ENCODE data around the gene FAR1. TPM values are rescaled to one million over a fixed set of nuclear protein-coding genes. Genes with fewer than 3 reads are reported as not detected.
"Not testable (repeated sequence)": the region's sequence is repeated elsewhere in the genome, so short reads cannot be mapped to it uniquely, and the experiment has no call there.

The FAR1 gene
- total RNA-seq, 1 donor from 2014 or later: 139 TPM

GRCh38 chr11:13728076-13728475 lies 59.6 kb downstream of the FAR1 start:
- Histone ChIP-seq H3K4me3 (no peak overlapping the region), H3K27ac (no peak overlapping the region), H3K27me3 (no peaks in the 10 kb centered on the region), H3F3A (ENCODE audit: low read depth) (no peaks in the 10 kb centered on the region), H3K9me3 (ENCODE audit: low read depth) (no peaks in the 10 kb centered on the region), H3K4me2 (no peak overlapping the region), H2AFZ (replicated peaks) (no peak overlapping the region), H3K4me1 (peaks cover 5% of the 10 kb centered on the region), H3K9ac (no peak overlapping the region), H4K20me1 (ENCODE audit: low read depth) (no peaks in the 10 kb centered on the region), H3K79me2 (ENCODE audit: low read depth) (no peaks in the 10 kb centered on the region), H3K36me3 (peaks cover 22% of the 10 kb centered on the region)
- Mint-ChIP-seq H3K4me1 (no peaks in the 10 kb centered on the region), H3K27me3 (ENCODE audit: insufficient read depth, low read depth) (no peaks in the 10 kb centered on the region), H3K4me3 (no peak overlapping the region), H3K36me3 (peaks cover 16% of the 10 kb centered on the region), H3K27ac (no peak overlapping the region), H3K9me3 (no peaks in the 10 kb centered on the region)
- TF ChIP-seq EZH2phosphoT487 (IDR thresholded peaks at IDR 0.05) (no peak), CTCF (IDR thresholded peaks at IDR 0.05) (no peak)
- DNase-seq (ENCODE audit: low spot score): no peak

GRCh38 chr11:13734530-13734929 lies 66.1 kb downstream of the FAR1 start:
- H3K27me3 Mint-ChIP-seq (ENCODE audit: insufficient read depth, low read depth): no peaks in the 10 kb centered on the region
- peaks cover 5% of the 10 kb centered on the region for H3K4me1 ChIP-seq
- no peak for DNase-seq (ENCODE audit: low spot score)
- H3K9me3 Mint-ChIP-seq: no peaks in the 10 kb centered on the region
- no peaks in the 10 kb centered on the region for H3K79me2 ChIP-seq (ENCODE audit: low read depth)
- H2AFZ ChIP-seq (replicated peaks): no peak overlapping the region
- no peak overlapping the region for H3K27ac ChIP-seq
- no peaks in the 10 kb centered on the region for H3K27me3 ChIP-seq
- H3K4me3 Mint-ChIP-seq: no peak overlapping the region
- no peak overlapping the region for H3K27ac Mint-ChIP-seq
- no peak overlapping the region for H3K9ac ChIP-seq
- no peaks in the 10 kb centered on the region for H3K9me3 ChIP-seq (ENCODE audit: low read depth)
- H3K36me3 Mint-ChIP-seq: peaks cover 3% of the 10 kb centered on the region
- H3K4me3 ChIP-seq: no peak overlapping the region
- H3K4me1 Mint-ChIP-seq: no peaks in the 10 kb centered on the region
- no peaks in the 10 kb centered on the region for H3F3A ChIP-seq (ENCODE audit: low read depth)
- TF ChIP-seq EZH2 (IDR thresholded peaks at IDR 0.05) (no peak), CTCF (IDR thresholded peaks at IDR 0.05) (no peak), EZH2phosphoT487 (IDR thresholded peaks at IDR 0.05) (no peak)
- no peak overlapping the region for H3K4me2 ChIP-seq
- no peaks in the 10 kb centered on the region for H4K20me1 ChIP-seq (ENCODE audit: low read depth)
- H3K36me3 ChIP-seq: peaks cover 3% of the 10 kb centered on the region

GRCh38 chr11:13745165-13745564 lies 76.7 kb downstream of the FAR1 start:
- no peaks in the 10 kb centered on the region for H3K4me1 ChIP-seq
- H3K27me3 ChIP-seq: no peaks in the 10 kb centered on the region
- Mint-ChIP-seq H3K4me1 (no peaks in the 10 kb centered on the region), H3K9me3 (no peaks in the 10 kb centered on the region), H3K27me3 (ENCODE audit: insufficient read depth, low read depth) (peaks cover 2% of the 10 kb centered on the region), H3K36me3 (no peaks in the 10 kb centered on the region), H3K4me3 (no peak overlapping the region), H3K27ac (no peak overlapping the region)
- no peaks in the 10 kb centered on the region for H3K9me3 ChIP-seq (ENCODE audit: low read depth)
- H3F3A ChIP-seq (ENCODE audit: low read depth): no peaks in the 10 kb centered on the region
- H2AFZ ChIP-seq (replicated peaks): peak overlapping the region; percentile 42
- H3K36me3 ChIP-seq: no peaks in the 10 kb centered on the region
- H3K27ac ChIP-seq: no peak overlapping the region
- no peak for TF ChIP-seq EZH2phosphoT487 (IDR thresholded peaks at IDR 0.05)
- TF ChIP-seq EZH2 (IDR thresholded peaks at IDR 0.05): no peak
- no peak for TF ChIP-seq CTCF (IDR thresholded peaks at IDR 0.05)
- H3K9ac ChIP-seq: no peak overlapping the region
- H4K20me1 ChIP-seq (ENCODE audit: low read depth): no peaks in the 10 kb centered on the region
- no peak overlapping the region for H3K4me3 ChIP-seq
- no peak for DNase-seq (ENCODE audit: low spot score)
- H3K79me2 ChIP-seq (ENCODE audit: low read depth): no peaks in the 10 kb centered on the region
- H3K4me2 ChIP-seq: no peak overlapping the region

- not testable (repeated sequence) for H3F3A ChIP-seq (ENCODE audit: low read depth); H3K27me3 ChIP-seq; H3K9ac ChIP-seq; H3K4me2 ChIP-seq; H2AFZ ChIP-seq (replicated peaks); H3K27me3 Mint-ChIP-seq (ENCODE audit: insufficient read depth, low read depth); H3K27ac Mint-ChIP-seq; H3K36me3 Mint-ChIP-seq; DNase-seq (ENCODE audit: low spot score); H4K20me1 ChIP-seq (ENCODE audit: low read depth); H3K36me3 ChIP-seq; H3K27ac ChIP-seq; H3K9me3 Mint-ChIP-seq; H3K4me3 ChIP-seq; H3K4me3 Mint-ChIP-seq; H3K4me1 Mint-ChIP-seq; H3K4me1 ChIP-seq; H3K79me2 ChIP-seq (ENCODE audit: low read depth); H3K9me3 ChIP-seq (ENCODE audit: low read depth)
These were observed 84.8 kb downstream of the FAR1 start for GRCh38 chr11:13753316-13753715.
